Hematopoietic multipotent progenitor cell treated with erythropoietin and hydrocortisone succinate and interleukin-3 and kit ligand, for 15 days (in vitro differentiated cells): ENCODE data around the gene ERC1.

ENCODE experiments used
- DNase-seq: peaks from one replicate; pipeline ENCODE4 v3.0.0-alpha.2; 2015; ENCODE audit warnings: low spot score

The ERC1 gene

DNA sequence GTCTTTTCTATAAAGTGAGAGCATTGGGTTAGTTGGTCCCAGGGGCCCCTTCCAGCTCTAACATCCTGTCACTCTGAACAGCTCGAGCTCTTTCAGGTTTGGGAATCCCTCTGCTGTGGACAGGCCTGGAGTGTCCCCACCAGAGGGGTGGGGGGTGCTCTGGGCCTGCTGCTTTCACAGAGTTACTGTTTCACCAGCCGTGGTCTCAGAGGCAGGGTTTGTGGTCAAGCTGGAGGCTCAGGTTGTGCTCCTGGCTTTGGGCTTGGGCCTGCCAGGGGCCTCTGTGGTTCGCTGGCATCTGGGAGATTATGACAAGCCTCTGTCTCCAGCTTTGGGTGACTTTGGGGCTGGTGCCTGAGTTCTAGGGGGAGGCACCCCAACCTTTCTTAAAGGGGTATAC is 543.7 kb downstream of the ERC1 start:
- no peak for DNase-seq

DNA sequence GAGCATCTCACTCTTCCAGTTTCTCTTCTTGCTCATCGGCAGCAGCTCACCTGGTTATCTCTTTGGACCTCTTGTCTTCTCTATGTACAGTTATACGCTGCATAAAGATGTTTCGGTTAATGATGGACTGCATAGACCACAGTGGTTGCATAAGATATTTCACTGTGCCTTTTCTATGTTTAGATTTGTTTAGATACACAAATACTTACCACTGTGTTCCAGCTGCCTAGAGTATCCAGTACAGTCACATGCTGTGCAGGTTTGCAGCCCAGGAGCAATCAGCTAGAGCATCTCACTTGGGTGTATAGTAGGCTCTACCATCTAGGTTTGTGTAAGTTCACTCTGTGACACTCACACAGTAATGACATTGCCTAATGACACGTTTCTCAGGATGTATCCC is 545.8 kb downstream of the ERC1 start:
- DNase-seq, result no peak

DNA sequence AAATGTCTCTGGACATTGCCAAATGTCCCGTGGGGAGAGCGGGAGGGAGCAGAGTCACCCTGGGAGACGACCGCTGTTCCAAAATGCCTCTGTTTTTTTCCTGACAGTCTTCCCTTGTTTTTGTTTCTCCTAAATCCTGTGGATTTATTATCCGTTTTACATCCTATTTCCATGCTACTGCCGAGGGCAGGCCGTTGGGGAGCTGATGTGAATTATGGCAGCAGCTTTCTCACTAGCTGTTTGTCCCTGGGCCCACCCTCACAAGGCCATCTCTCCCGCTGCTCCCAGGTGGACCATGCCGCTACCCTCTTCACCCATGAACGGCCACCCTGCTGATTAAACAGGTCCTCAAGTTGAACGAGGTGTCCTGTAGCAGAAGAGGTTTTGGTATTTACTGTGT is 548.1 kb downstream of the ERC1 start:
- DNase-seq, result no peak

DNA sequence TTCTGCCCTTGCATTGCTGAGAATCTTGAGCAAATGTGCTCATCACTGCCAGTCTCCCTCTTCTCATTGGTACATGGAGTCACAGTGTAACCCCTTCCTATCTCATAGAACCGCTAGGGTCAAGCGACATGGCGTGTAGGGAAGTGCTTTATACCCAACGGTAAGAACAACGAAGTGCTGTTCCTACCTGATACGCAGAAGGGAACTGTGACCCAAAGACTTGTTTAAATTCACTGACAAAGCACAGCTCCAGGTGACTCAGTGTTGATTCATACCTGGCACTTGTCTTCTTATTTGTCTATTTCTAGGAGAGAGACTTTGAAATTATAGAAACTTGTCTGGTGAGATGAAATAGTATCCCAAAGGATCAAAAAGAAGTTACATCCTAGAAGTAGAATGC is 549.7 kb downstream of the ERC1 start:
- DNase-seq, result no peak

DNA sequence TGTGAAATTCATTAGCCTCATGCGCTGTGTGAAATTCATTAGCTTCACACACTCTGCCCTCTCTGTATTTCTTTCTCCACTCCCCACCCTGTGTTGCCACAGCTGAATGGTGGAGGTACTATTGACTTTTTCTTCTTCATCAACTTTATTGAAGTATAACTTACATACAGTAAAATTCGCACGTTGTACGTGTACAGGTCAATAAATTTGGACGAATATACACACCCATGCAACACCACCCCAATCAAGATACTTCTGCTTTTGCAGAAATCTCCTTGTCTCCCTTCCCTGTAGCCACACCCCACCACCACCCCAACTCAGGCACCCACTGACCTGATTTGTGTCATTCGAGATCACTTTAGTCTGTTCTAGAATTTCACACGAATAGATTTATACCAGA is 551.6 kb downstream of the ERC1 start:
- DNase-seq, result no peak

DNA sequence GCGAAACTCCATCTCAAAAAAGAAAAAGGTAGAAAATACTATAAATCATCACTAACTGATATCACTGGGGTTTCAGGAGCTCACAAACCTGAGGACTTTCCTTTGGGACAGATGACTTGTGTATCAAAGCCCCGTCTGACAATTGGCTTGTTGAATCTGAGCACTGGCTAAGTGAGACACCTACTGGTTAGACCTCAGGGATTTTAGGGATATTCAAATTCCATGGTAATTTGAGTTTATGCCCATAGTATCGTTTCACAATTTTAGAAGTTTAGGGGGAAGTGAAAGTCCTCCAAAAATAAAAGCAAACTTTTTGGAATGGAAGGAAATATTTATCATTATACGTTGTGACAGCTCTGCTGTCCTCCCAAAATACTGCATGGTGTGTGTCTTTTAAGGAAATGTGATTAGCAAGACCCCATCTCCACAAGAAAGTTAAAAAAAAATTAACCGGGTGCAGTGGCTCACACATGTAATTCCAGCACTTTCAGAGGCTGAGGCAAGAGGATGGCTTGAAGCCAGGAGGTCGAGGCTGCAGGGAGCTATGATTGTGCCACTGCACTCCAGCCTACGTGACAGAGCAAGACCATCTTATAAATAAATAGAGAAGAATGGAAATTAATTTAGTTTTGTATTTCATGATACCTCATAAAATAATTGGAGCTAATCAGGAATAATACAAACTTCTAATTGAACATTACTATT is 554.1 kb downstream of the ERC1 start:
- DNase-seq, result no peak
